PC-3 (cell line): ENCODE measurements around the gene ZNF496.
"Not testable (repeated sequence)": the region's sequence is repeated elsewhere in the genome, so short reads cannot be mapped to it uniquely, and the experiment has no call there.

Experiments
- EZH2 ChIP-seq: fragments of 300-600 bp; sonication (generic); IDR thresholded peaks from one replicate; pipeline ENCODE4 v1.6.1; 2017; ENCODE audit warnings: antibody characterized with exemption, mild to moderate bottlenecking, low read length; ENCODE audit not compliant: unreplicated experiment
- TF ChIP-seq, protein P1 (sequence below): fragments of 300-600 bp; sonication (generic); conservative IDR thresholded peaks from 2 replicates; pipeline ENCODE4 v1.5.1; 2017; ENCODE audit warnings: antibody characterized with exemption, low read depth, mild to moderate bottlenecking, low read length

DNA sequence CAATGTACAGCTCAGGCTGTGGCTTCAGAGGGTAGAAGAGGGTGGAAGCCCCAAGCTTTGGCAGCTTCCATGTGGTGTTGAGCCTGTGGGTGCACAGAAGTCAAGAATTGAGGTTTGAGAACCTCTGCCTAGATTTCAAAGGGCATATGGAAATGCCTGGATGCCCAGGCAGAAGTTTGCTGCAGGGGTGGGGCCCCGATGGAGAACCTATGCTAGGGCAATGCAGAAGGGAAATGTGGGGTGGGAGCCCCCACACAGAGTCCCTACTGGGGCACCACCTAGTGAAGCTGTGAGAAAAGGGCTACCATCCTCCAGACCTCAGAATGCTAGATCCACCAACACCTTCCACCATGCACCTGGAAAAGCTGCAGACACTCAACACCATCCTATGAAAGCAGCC is 34.7 kb upstream of the ZNF496 start:
- TF ChIP-seq EZH2: not testable (repeated sequence)
- TF ChIP-seq, protein P1, sequence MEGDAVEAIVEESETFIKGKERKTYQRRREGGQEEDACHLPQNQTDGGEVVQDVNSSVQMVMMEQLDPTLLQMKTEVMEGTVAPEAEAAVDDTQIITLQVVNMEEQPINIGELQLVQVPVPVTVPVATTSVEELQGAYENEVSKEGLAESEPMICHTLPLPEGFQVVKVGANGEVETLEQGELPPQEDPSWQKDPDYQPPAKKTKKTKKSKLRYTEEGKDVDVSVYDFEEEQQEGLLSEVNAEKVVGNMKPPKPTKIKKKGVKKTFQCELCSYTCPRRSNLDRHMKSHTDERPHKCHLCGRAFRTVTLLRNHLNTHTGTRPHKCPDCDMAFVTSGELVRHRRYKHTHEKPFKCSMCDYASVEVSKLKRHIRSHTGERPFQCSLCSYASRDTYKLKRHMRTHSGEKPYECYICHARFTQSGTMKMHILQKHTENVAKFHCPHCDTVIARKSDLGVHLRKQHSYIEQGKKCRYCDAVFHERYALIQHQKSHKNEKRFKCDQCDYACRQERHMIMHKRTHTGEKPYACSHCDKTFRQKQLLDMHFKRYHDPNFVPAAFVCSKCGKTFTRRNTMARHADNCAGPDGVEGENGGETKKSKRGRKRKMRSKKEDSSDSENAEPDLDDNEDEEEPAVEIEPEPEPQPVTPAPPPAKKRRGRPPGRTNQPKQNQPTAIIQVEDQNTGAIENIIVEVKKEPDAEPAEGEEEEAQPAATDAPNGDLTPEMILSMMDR: not testable (repeated sequence)
